GM13976 (cell line): Measurements from ENCODE around the gene CLCA4.

Experiments used
- DNase-seq: peaks from one replicate; pipeline ENCODE4 v3.0.0; 2012; ENCODE audit warnings: low spot score
- CTCF ChIP-seq: IDR thresholded peaks from 2 replicates; pipeline ENCODE4 v1.5.1; 2012; ENCODE audit warnings: borderline replicate concordance, mild to moderate bottlenecking; ENCODE audit not compliant: insufficient read depth; ENCODE audit errors: extremely low read depth, missing control alignments, control extremely low read depth
- in situ Hi-C: fragments of 300-500 bp; cut with MboI; formaldehyde crosslinking; loops from one replicate; pipeline ENCODE4 v1.12.0; 2022; ENCODE audit warnings: low sequenced_read_pairs, mixed read lengths, inconsistent platforms; ENCODE audit not compliant: unreplicated experiment

Gene CLCA4

GRCh38 chr1:86527306-86527705 lies 19.6 kb upstream of the CLCA4 start:
- in situ Hi-C loops, result no loop called here
- no peak for TF ChIP-seq CTCF
- DNase-seq, result no peak

GRCh38 chr1:86530211-86530845 lies 16.6 kb upstream of the CLCA4 start:
- TF ChIP-seq CTCF, result no peak
- in situ Hi-C loops, result no loop called here
- DNase-seq, result no peak

DNA sequence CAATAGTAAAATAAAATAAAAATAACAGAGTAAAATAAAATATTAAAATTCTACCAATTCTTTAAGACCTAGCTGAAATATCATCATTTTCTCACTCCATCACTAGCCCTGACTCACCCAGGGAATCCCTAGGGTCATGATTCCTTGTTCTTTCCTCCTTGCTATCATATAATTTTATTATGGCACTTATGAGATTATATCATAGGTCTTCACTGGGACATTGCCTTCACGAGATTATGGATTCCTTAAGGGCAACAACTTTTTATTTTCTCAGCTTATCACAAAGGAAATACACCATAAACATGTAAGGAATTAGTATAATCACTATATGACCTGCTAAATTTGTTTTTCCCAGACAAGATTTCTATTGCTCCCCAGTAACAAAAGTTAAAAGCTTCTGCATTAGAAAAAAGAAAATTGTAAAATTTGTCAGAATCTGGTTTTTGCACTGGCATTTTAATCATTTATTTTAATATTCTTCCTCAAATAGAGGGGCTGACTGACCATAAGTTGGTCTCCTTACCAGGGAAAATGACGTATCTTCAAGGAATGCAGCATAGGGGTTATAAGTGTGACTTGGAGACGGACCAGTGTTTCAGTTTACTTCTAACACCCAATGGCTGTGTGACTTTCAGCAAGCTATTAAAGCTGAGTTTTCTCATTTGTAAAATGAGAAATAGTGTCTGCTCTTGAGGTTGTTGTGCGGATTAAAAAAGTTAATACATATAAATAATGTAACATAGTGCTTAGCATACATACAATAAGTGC lies 8.8 kb upstream of the CLCA4 start:
- no peak for DNase-seq
- no peak for TF ChIP-seq CTCF
- in situ Hi-C loops, result no loop called here

GRCh38 chr1:86538775-86539174 lies 8.1 kb upstream of the CLCA4 start:
- TF ChIP-seq CTCF, result no peak
- DNase-seq, result no peak
- in situ Hi-C loops, result no loop called here

DNA sequence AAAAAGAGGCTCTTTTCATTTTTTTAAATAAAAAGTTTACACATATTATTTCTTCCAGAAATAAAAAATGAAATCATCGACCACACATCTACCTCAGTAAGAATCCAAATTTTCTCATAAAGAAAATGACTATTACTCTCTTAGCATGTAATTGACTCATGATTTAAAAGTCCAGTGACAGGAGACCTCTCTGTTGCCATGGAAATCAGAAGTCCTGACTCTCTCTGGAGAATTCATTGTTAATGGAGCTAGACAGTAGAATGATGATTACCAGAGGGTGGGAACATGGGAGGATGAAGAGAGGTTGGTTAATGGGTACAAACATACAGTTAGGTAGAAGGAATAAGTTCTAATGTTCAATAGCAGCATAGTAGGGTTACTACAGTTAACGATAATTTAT lies 5.0 kb upstream of the CLCA4 start:
- DNase-seq, result no peak
- in situ Hi-C loops, result no loop called here
- no peak for TF ChIP-seq CTCF

- TF ChIP-seq CTCF, result no peak
- no peak for DNase-seq
- in situ Hi-C loops, result no loop called here
These were observed 4.2 kb upstream of the CLCA4 start for GRCh38 chr1:86542631-86543030.
